ENCODE results near the gene GABBR2.

The GABBR2 gene

GRCh38 chr9:98383758-98384157, 325.0 kb downstream of the GABBR2 start:
- no peak for DNase-seq

DNA sequence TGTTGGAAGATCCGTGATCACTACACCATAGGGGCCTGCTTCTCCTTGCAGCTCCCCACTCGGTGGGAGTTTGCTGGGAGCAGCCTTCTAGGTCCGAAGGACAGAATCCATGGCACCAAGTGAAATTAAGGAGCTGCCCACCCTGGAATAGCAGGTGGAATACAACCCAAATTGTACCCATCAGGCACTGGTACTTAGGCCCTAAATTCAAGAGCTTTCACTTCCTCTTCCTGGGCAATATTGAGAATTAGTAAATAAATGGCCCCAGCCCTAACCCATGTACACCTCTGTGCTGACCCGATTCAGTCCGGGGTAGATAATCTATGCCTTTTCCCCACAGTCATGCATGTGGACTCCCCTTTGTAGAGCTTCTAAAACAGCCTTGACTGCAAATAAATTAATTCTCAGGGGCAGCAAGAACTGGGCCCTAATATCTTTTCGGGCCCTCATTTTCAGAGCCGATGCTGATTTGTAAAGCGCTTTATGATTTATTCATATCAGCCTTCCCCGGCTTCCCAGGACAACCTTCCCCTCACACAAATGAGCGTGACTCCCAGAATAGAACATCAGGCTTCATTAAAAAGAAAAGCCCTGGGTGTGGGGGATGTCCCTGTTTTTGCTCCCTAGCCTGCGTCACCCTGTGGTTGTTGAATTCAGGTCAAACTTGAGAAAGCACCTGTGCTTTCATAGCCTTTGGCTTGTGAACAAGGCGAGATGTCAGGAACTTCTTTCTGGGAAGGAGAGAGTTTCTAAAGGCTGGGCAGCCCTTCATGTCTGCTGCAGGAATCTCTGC, 327.2 kb downstream of the GABBR2 start:
- DNase-seq, result no peak

GRCh38 chr9:98380065-98380681, 328.6 kb downstream of the GABBR2 start:
- DNase-seq, result no peak

GRCh38 chr9:98379572-98379971, 329.2 kb downstream of the GABBR2 start:
- no peak for DNase-seq

DNA sequence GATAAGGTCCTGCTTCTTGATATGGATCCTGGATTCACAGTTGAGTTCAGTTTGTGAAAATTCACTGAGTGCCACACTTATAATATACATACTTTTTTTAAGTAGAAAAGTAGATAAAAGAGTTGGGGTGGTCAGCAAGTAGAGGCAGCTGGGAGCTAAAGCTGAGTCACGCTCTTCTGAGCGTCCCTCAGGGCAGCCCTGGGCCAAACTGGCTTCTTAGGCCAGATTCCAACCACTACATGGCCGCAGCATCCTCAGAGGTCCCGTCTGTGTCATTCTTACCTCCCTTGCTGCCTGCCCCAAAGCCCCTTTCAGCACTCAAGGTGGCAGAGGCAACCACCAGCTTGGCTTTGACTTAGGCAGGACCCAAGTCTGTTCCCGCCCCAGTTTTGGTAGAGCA, 329.9 kb downstream of the GABBR2 start:
- DNase-seq, result no peak

DNA sequence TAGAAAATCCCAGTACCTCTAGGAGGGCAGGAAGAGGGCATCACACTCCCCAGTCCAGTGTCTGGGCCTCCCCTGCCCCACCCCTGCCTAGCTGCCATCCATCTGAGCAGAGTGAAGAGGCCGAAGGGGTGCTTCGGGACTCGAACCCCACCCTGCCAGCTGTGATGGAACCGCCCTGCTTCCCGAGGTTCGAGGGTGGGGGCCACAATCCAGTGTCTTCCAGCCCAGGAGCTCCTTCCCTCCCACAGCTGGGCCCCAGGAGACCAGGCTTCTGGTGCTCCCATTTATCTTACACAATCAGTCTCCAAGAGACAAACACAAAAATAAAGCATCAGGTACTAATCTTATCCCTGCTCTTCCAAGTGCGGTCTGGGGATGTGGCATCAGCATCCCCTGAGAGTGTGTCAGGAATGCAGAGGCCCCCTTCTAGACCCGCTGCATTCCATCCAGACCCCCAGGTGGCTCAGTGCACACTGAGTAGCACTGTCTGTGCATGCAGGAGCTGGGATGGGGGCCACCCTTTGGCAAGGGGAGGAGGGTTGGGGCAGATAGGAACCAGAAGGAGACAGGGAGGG, 330.4 kb downstream of the GABBR2 start:
- no peak for DNase-seq

- DNase-seq, result no peak
Measured at GRCh38 chr9:98375138-98375726, 333.5 kb downstream of the GABBR2 start.

DNA sequence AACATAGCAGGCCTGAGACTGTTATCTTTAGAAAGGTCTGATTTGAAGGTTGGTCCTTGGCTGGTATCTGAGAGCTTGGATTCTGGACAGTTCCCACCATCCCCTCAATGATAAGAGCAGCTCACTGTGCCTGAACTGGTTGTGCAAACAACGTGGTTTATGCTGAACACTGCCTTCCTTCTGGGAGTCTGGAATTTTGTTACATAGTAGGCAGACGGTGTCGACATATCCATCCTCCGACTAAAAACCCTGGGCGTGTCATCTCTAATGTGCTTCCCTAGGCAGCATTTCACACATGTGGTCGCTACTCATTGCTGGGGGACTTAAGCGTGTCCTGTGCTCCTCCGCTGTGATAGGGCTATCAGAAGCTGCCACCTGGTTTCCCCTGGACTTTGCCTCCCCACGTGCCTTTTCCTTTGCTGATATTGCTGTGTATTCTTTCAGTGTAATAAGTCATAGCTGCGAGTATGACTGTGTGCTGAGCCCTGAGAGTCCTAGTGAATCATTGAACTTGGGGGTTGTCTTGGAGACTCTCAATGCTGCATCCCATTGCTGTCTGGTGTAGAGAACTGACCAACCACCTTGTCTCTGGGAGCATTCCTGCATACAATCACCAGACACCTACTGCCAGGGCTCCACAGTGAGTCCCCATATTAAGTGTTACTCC, 334.2 kb downstream of the GABBR2 start:
- no peak for DNase-seq

DNA sequence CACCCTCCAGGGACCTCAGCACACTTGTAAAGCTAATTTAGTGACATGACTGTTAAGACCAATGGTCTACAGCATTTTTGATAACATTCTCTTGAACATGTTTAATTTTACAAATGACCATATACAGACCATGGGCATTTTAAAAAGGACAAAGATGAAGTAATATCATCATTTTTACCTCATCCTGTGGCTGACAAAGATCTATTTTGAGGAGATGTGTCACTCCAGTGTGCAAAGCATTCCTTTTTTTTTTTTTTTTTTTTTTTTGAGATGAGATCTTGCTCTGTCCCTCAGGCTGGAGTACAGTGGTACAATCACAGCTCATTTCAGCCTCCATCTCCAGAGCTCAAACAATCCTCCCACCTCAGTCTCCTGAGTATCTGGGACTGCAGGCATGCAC, 335.1 kb downstream of the GABBR2 start:
- DNase-seq, result no peak

GRCh38 chr9:98372077-98372836, 336.5 kb downstream of the GABBR2 start:
- DNase-seq, result no peak

DNA sequence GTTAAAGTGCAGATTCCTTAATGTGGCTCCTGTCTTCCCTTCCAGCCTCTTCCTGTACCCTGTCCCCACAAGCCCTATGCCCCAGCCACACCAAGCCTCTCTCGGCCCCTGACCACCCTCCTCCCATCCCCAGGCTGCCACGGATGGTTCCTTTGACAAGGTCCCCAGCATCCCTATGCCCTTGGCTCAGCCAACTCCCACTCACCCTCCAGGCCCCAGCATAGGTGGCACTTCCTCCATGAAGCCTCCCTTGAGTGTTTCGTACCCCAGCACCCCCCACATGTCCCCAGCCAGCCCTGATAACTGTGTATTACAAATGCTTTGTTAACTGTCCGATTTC, 337.8 kb downstream of the GABBR2 start:
- no peak for DNase-seq

- no peak for DNase-seq
Measured at GRCh38 chr9:98370300-98370975, 338.3 kb downstream of the GABBR2 start.

GRCh38 chr9:98369896-98370295, 338.8 kb downstream of the GABBR2 start:
- DNase-seq, result no peak

DNA sequence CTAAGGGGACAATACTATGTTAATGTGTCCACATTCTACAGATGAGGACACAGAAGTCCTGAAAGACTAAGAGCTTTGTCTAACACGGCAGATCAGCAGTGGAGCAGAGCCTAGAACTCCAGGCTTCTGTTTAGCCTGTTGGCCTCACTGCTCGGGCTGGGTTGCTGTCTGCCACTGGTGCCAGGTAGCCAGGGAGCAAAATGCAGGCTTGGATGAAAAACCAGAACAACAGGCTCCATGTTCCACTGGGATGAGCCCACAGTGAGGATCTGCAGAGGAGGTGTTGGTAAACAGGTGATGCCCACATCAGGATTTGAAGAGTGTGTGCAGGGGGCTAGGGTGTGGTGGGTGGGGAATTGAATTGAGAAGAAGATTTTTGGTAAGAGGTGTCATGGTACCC, 339.3 kb downstream of the GABBR2 start:
- no peak for DNase-seq

- DNase-seq, result no peak
Measured at GRCh38 chr9:98369066-98369425, 339.7 kb downstream of the GABBR2 start.

DNA sequence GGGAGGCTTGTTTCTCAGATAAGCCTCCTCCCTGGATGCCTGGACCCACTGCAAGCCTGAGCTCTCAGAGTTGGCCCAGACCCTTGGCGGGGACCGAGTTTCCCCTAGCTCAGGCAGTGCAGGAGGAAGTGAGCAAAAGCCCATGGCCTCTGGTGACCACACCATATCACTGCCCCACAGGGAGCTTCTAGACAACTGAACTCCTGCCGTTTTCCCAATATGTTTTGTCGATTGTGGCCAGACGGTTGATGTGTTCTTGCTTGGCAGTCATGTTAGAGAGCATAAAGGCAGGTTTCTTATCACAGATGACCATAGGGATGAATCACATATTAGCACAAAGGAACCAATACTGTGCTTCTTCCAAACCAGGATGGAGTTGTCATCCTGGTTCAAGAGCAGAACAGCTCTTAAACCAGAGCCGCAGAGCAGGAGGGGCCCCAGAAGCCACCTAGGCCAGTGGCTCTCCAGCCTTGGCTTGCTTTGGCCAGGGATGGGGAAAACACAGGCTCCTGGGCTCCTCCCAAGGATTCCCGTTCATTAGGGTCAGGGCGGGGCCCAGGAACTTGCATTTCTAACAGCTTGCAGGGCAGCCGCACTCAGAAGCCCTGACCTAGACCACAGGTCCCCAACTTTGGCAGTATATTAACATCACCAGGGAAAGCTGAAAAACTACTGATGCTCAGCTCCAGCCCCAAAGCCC, 340.2 kb downstream of the GABBR2 start:
- no peak for DNase-seq

DNA sequence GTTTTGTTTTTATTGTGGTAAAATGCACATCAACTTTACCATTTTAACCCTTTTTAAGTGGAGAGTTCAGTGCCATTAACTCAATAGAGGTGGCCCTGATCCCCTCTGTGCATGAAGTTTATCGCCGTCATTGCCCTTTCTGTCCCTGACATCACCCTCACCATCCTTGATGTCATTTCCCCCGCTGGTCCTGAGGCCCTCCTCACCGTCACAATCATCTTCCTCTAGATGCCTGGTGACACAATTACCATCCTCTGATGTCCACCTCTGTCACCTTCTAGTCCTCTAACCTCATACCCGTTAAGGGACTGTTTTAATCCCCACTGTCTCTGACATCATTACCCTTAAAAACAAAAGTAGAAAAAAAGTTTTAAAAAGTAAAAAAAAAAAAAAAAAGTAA, 340.8 kb downstream of the GABBR2 start:
- no peak for DNase-seq

DNA sequence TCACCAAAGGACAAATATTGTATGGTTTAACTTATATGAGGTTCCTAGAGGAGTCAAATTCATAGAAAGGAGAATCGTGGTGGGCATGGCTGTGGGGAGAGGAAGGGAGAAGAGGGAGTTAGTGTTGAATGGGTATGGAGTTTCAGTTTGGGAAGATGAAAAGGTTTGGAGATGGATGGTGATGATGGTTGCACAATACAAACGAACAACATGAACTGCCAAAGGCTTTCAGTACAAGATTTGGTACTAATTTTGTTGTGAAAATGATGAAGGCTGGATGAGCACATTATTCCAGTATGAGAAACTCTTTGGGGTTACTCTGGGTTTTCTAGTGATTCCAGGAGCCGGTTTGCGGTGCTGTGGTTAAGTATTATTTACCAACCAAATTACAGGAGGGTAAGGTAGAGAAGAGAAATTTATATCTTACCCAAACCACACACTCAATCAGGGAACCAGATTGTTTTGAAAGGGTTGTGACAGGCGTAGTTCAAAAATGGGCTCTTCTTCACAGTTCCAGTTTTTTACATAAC, 341.3 kb downstream of the GABBR2 start:
- no peak for DNase-seq

- DNase-seq, result no peak
Measured at GRCh38 chr9:98365781-98366180, 343.0 kb downstream of the GABBR2 start.

DNA sequence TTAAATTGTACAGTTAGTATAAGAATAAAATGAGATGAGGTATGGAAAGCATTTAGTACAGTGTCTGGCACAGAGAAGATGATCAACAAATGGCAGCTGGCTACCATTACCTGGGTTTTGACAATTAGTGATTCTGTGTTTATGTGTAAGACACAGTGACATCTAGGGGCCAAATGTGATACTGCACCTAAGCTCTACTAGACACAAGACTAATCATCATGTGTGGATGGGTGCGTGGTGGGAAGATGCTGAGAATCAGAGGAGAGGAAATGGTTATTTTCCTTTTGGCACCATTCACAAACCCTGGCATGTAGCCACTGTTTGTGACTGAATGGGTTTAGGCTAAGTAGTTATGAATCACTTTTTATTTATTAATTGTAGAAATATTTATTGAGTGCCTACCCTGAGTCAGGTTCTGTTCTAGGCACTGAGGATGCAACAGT, 343.5 kb downstream of the GABBR2 start:
- DNase-seq, result no peak

GRCh38 chr9:98364086-98364485, 344.6 kb downstream of the GABBR2 start:
- no peak for DNase-seq

Data from DMS 273 treated with DMSO at 0.1 percent for 48 hours (cell line).